GM19193 (cell line): Measurements from ENCODE around the gene S100A9.

Experiments
- POLR2A ChIP-seq: IDR thresholded peaks from 4 replicates; pipeline ENCODE4 v1.6.1; 2011; ENCODE audit not compliant: insufficient read depth, insufficient read length; ENCODE audit errors: extremely low read depth

The S100A9 gene

DNA sequence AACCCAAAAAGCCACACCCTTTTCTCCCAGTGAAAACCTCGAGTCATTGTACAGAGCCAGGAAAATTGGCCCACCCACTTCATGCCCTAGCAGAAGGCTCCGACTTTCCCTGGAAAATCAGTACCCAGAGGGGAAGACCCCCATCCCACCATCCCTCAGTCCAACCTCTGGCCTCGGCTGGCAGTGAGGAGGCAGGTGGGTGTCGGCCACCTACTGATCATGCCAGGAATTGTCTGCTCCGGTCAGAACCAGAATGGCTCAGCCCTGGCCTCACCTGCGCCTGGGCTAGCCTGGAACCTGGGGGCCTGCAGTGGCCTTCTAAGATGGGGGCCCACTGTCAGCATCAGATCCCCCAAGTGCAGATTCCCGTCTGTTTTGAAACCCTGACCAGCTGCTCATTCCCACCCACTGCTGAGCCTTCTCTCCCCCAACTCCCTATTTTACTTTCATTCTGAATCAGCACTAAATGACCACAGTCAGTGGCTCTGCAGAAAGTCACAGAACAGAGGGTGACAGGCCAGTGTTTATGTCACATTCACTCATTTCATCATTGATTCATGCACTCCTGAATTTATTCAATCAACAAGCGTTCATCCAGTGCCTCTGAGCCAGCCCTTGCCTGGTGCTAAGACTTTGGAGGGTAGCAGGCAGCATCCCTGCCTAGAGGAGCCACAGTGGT is 3.0 kb upstream of the S100A9 start:
- no peak for TF ChIP-seq POLR2A

DNA sequence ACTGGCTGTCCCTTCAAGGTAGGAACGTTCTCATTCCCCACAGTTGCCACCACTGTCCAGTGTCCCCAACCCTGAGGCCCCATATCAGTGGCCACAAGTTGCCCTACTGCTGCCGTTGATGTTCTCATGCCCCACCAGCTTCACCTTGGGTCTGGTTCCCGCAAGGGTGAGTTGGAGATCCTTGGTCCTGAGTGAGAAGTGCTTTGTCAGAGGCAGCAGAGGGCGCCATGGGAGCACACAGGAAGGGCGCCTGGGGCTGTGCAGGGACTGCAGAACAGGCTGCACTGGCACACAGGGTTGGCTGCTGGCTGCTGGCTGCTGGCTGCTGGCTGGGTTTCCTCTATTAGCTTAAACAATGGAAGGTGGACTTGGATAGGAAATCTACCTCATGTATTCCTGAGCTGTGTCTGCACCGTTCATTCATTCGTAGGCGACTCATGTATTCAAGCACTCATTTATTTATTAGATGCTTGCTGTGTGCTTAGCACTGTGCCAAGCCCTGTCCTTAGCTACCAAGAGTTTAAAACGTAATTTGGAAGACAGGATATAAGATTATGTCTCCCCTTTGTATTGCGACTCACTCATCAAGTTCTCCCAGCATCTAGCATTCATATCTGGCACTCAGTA is 2.1 kb upstream of the S100A9 start:
- no peak for TF ChIP-seq POLR2A

DNA sequence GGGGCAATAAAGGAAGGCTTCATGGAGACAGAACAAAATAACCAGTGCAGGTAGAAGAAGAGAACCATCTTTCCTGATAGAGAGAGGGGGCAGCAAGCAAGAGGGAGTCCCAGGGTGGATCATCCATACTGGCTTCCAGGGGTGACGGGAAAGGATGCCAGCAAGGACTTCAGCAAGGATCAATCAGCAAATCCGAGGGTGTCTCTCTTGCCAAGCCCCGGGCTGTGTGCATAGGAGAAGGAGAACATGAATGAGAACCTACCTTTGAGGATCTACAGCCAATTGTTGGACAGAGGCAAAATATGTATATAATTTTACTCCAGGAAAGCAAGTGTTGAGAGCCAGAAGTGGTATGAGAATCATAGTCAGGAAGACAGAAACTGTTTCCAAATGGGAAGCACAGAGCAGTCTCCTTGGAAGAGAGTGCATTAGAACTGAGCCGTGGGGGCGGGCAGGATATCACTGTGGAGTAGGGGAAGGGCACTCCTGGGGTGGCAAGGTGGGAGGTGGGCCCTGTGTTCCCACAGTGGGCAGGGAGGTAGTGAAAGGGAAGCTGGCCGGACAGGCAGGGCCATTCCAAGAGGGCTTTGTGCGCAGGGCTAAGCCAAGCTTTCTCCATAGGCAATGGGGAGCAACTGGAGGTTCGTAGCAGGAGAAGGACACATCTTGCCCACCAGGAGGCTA is 1.1 kb upstream of the S100A9 start:
- no peak for TF ChIP-seq POLR2A

DNA sequence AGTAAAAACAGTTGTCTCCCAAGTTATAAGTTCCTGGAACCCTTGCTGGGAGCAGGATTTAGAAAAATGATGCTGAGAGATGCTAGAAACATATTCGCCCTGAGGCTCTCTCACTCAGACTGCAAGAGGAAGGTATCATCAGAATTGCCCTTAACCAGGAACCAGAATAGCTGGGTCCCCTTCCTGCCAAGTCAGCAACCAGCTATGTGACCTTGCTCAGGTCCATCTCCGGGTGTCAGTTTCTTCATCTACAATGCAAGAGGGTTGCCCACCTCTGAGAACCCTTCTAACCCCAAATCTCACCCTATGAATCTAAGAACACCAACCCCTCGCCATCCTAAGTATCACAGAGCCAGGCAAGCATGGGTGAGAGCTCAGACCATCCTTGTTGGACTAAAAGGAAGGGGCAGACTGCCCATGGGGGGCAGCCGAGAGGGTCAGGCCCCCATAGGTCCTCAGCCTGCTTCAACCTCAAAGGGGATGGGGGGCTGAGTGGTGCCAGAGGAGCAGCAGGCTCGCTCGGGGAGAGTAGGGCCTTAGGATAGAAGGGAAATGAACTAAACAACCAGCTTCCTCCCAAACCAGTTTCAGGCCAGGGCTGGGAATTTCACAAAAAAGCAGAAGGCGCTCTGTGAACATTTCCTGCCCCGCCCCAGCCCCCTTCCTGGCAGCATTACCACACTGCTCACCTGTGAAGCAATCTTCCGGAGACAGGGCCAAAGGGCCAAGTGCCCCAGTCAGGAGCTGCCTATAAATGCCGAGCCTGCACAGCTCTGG is 390 bp upstream of the S100A9 start:
- no peak for TF ChIP-seq POLR2A

DNA sequence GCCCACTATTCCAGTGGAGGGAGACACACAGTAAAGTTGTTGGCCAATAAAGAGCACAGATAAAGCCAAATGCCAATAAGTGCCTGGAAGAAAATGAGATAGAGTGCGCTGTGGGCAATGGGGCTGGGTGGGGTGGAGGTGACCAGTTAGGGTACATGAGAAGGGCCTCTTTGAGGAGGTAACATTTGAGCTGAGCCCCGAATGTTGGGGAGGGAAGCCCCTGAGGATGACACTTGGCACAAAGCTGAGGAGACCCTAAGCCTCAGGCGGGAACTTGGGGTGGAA is 979 bp downstream of the S100A9 start:
- no peak for TF ChIP-seq POLR2A

DNA sequence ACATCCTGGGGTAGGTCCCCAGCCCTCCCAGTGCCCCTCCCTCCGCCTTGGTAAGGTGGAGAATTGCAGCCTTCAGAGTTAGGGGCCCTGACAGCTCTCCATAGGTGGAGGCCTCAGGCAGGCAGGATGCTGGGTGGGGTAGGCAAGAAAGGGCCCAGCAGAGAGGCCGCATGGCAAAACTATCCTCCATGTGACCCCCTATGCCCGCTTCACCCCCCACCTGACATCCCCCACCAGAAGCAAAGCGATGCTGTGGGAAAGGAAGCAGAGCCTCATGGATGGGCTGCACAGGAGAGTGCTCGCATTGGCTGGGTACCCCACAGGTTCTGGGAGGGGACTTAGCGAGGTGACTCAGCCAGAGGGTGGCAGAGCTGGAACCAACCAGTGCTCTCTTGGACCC is 1.6 kb downstream of the S100A9 start:
- TF ChIP-seq POLR2A: no peak

DNA sequence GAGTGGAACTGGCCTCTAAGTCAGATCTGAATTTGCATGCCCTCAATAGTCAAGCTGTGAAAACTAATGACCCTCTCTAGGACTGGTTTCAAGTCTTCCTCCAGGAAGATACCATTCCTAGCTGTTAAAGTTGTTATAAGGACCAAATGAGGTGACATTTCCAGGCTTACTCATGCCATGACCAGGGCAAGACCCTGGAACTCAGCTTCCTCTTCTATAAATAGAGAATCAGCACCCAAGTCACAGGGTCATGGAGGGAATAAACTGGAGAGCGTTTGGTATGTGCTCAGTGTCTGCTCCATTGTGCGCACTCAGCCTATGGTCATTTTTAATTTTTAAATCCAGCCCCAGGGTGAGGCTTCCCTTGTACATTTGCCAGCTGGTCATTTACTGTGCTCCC is 2.5 kb downstream of the S100A9 start:
- TF ChIP-seq POLR2A: no peak

DNA sequence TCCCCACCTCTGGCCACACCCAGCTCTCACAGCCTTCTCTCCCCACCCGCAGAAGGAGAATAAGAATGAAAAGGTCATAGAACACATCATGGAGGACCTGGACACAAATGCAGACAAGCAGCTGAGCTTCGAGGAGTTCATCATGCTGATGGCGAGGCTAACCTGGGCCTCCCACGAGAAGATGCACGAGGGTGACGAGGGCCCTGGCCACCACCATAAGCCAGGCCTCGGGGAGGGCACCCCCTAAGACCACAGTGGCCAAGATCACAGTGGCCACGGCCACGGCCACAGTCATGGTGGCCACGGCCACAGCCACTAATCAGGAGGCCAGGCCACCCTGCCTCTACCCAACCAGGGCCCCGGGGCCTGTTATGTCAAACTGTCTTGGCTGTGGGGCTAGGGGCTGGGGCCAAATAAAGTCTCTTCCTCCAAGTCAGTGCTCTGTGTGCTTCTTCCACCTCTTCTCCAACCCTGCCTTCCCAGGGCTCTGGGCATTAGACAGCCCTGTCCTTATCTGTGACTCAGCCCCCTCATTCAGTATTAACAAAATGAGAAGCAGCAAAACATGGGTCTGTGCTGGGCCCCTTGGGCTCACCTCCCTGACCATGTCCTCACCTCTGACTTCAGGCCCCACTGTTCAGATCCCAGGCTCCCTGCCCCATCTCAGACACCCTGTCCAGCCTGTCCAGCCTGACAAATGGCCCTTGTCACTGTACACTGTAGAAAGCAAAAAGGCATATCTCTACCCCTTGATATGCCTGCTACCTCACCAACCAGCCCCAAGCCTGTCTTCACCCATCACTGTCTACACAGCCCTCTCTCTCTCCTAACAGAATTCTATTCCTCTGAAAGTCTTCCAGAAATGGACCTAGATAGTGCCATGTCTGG is 3.2 kb downstream of the S100A9 start:
- TF ChIP-seq POLR2A: no peak

DNA sequence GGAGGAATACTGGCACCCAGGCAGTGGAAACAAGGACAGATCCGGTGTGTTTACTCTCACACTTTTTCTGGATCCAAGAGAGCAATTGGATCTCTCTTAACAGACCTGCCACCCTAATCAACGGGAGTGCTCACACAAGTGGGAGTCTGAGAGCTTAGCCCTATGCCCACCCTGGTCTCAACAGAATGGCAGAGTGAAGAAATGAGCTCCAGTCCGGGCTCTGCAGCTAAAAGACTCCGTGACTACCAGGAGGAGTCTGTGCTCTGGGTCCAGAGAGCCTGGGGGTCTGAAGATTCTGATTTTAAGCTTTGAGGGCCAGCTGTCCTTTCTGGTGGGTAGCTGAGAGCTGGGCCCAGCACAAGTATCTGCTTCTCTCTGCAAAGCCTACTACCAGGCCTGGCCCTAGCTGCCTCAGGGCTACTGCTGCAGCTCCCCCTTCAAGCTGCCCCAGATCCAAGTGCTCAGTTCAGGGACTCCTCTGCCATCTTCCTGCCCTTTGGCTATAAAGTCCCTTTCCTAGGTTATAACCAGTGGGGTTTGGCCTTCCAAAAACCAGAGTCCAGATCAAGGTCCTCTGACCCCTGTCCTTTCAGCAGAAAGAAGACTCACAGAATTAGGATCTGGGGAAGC is 3.9 kb downstream of the S100A9 start:
- no peak for TF ChIP-seq POLR2A

DNA sequence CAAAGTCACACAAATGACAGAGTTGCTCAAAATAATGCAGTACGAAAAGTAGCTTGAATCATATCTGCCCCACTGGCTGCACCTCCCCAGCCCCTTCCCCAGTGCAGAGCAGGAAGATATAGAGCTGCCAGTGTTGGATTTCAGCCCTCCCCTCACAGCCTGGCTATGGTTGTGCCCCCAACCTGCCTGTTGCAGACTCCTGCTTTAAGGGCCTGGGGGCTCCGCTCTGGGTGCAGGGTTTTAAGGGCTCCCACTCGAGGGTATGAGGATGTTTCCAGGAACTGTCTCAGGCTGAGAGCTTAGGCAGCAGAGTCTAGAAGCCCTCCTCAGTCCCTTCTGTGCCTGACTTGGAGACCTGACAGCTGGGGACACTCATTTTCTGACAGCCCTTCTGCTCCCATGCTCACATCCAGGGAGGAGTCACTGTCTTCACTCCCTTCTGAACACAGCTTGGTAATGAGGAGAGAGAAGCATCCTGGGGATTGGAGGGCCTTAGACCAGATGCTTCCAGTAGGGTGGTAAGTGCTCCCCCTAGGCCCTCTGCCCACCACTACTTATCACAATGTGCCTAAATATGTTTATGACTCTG is 4.6 kb downstream of the S100A9 start:
- TF ChIP-seq POLR2A: no peak

DNA sequence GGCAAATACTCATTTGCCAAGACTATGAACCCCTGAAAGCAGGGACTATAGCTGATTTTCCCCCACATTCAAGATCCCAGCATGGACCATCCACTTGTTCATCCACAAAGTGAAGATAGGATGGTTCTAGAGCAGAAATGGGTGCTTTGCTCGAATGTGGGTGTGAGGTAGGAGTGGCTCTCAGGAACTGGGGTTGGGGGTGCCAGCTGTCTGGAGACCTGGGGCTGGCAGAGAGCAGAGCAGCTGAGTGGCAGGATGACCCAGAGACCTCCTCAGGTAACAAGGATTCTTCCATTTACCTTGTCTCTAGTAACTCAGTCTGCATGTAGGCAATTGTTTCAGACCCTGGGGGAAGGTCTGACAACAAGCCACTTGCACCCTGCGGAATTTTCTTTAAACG is 6.0 kb downstream of the S100A9 start:
- TF ChIP-seq POLR2A: no peak

DNA sequence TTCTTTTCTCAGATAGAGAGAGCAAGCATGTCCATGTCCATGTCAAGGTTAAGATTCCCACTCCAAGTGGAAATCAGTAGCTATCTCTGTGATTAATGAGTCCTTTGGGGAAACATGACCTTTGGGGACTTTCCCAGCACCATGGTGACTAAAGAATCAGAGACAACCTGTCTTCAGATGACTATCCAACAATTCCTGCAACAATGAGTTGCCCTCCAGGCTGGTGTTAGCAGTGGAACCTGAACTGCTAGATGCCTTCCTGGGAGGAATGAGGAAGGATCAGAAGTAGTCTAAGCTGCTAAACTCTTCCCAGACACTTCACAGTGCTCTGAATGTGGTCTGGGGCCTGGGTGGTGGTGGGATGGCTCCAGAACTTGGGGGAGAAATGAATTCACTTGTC is 6.5 kb downstream of the S100A9 start:
- TF ChIP-seq POLR2A: no peak

DNA sequence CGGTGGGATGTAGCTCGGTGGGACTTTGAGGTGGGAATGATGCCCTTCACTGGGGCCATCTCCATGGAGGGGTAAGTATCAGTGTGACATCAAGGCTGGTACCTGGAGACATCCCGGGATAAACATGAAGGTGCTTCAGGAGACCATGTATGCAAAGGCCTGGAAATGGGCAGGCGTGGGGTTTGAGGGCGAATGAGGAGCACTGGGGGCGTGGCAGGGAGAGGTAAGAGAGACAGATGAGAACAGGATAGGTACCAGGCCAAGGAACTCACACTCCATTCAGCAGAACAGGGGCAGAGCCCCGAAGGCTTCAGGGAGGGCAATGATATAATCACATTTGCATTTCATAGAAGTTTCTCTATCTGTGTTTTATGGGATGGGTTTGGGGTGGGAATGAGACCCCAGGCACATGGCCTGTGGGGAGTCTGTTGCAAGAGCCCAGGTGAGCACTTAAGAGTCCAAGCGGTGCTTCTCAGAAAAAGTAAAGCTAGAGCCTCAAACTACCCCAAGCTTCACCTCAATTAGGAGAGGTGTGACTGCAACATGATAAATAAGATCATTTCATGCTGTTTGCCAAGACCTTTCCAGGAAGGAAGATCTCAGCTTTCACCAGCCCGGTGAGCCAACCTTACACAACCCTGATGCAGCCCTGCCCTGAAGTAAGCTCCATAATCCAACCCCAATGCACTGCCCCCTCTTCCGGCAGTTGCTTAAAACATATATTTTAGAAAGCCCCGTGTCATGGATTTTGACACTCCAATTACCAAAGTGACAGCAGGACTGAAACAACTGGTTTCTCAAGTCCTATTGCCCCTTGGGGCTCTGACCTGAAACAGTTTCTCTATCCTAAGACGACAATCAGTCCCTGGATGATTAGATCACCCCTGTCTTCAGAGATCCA is 7.4 kb downstream of the S100A9 start:
- TF ChIP-seq POLR2A: no peak

DNA sequence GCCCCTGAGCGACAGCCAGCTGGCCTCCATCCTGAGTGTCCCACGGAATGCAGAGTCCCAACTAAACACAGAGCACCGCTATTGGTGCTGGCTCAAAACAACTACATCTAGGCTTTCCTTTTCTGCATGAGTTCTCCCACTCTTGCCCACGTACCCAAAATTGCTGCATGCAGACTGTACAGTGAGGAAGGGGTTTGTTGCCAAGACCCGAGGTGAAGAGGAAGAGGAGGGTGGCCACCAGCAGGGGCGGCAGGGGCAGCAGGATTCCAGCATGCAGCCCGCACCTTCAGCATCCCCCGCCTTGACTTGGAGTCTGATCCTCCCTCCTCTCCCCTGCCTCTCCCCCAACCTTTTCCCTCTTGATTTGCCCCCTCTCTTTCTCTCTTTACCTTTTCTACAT is 8.0 kb downstream of the S100A9 start:
- no peak for TF ChIP-seq POLR2A

DNA sequence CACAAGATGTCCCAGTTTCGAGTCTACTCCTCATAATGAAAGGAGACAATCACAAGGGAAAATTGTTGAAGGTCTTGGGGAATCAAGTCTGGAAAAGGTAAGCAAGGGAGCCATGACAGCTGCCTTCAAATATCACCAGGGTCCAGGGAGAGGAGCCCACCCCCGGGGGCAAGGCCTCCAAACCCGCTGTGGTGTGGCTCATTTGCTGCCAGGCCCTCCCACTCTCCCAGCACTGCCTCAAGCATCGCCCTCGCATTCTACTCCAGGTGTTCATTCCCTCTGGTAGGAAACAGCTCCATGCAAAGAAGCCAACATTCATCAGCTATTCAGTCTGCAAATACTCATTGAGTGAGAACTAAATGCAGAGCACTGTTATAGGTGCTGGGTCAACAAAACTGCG is 8.6 kb downstream of the S100A9 start:
- no peak for TF ChIP-seq POLR2A
